GM18861 (cell line): ENCODE data around the gene INTS3.
"Not testable (repeated sequence)": the region's sequence is repeated elsewhere in the genome, so short reads cannot be mapped to it uniquely, and the experiment has no call there.

Source experiments
- ATAC-seq: cut with Tn5 transposase; IDR thresholded peaks from one replicate; pipeline ENCODE4 v1.9.1; 2021; ENCODE audit not compliant: unreplicated experiment

The INTS3 gene

DNA sequence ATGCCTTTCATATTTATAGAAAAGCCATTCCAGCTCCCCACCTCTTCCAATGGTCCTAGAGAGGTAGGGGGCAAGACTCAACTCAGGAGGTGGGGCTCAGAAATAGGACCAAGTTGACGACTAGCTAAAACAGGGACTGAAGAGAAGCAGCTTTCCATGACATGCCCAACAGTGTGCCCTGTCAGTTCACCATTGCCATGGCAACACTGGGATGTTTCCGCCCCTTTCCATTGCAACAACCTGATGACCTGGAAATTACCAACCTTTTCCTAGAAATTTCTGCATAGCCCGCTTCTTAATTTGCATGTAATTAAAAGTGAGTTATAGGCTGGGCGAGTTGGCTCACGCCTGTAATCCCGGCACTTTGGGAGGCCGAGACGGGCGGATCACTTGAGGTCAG lies 22.4 kb upstream of the INTS3 start:
- ATAC-seq = no peak

- no peak for ATAC-seq
These were observed 16.8 kb upstream of the INTS3 start for GRCh38 chr1:153711026-153711425.

- ATAC-seq = not testable (repeated sequence)
These were observed 11.6 kb upstream of the INTS3 start for GRCh38 chr1:153716211-153716610.

GRCh38 chr1:153717330-153717729 lies 10.5 kb upstream of the INTS3 start:
- ATAC-seq = no peak

DNA sequence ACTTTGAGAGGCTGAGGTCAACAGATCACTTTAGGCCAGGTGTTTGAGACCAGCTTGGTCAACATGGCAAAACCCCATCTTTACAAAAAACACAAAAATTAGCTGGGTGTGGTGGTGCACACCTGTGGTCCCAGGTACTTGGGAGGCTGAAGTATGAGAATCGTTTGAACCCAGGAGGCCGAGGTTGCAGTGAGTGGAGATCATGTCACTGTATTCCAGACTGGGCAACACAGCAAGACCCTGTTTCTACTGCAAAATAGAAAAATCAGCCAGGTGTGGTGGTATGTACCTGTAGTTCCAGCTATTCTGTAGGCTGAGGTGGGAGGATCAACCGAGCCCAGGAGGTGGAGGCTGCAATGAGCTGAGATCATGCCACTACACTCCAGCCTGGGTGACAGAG lies 4.2 kb upstream of the INTS3 start:
- no peak for ATAC-seq

GRCh38 chr1:153724634-153725033 lies 3.2 kb upstream of the INTS3 start:
- ATAC-seq = not testable (repeated sequence)

- no peak for ATAC-seq
These were observed 636 bp downstream of the INTS3 start for GRCh38 chr1:153728305-153729066.

GRCh38 chr1:153730468-153730988 lies 2.7 kb downstream of the INTS3 start:
- no peak for ATAC-seq

- no peak for ATAC-seq
These were observed 6.1 kb downstream of the INTS3 start for GRCh38 chr1:153733970-153734369.

DNA sequence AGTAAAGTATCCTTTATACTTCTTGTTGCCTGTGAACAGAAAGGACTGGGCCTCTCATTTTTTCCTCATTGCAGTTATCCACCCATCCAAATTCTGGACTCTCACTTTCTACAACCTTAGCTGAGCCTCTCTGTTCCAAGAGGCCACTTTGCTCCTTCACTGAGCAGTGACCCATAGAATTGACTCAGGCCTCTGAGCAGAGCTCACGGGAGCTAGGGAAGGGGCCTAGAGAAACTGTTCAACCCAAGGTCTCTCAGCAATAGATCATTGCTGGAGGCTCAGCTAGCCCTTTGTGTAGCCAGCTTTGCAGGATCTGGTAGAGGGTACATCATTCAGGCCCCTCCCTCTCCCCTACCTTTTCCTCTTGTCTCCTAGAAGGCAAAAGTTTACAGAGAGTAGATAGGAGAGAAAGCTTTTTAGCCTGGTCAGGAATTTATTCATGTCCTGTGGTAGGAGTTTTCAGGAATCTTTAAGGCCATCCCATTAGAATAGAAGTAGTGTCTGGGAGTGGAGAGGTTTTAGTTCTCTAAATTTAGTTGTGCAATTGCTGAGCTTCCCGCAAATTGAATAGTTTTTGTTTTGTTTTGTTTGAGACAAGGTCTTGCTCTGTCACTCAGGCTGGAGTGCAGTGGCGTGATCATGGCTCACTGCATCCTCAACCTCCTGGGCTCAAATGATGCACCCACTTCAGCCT lies 6.7 kb downstream of the INTS3 start:
- no peak for ATAC-seq

- no peak for ATAC-seq
These were observed 7.2 kb downstream of the INTS3 start for GRCh38 chr1:153735090-153735420.

- no peak for ATAC-seq
These were observed 14.1 kb downstream of the INTS3 start for GRCh38 chr1:153741986-153742385.

- peak; percentile 72 for ATAC-seq
These were observed 14.7 kb downstream of the INTS3 start for GRCh38 chr1:153742411-153743142.

- no peak for ATAC-seq
These were observed 17.6 kb downstream of the INTS3 start for GRCh38 chr1:153745417-153745816.

DNA sequence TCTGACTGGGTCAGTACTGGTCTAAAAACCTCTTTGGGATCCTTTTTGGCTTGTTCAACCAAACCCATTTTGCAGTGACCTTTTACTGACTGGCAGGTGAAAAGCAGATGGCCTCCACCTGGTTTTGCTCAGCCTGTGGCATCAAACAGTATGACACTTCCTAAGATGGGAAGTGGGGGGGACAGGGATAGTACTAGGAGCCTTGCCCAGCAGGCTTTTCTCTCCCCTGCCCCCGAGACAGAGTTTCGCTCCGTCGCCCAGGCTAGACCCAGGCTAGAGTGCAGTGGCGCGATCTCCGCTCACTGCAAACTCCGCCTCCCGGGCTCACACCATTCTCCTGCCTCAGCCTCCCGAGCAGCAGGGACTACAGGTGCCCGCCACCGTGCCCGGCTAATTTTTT lies 18.3 kb downstream of the INTS3 start:
- ATAC-seq = no peak

DNA sequence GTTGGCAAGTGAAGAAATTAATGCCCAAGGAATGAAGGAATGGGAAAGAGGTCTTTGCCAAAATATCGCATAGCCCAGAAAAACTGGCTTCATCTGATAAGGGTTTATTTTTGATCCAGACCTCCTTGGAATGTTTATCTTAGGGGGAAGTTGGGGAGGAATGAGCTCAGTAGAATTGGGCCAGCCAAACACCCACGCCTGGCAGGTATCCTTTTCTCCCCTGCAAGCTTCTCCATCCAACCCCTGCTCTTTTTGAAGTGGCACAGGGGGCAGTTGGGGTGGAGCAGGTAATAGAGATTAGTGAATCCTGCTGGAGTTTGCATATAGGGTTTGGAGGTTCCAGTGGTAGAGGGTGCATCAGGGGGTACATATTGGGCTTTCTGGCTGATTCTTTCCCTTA lies 21.1 kb downstream of the INTS3 start:
- ATAC-seq = no peak

GRCh38 chr1:153749408-153750005 lies 21.7 kb downstream of the INTS3 start:
- ATAC-seq = peak; percentile 85

DNA sequence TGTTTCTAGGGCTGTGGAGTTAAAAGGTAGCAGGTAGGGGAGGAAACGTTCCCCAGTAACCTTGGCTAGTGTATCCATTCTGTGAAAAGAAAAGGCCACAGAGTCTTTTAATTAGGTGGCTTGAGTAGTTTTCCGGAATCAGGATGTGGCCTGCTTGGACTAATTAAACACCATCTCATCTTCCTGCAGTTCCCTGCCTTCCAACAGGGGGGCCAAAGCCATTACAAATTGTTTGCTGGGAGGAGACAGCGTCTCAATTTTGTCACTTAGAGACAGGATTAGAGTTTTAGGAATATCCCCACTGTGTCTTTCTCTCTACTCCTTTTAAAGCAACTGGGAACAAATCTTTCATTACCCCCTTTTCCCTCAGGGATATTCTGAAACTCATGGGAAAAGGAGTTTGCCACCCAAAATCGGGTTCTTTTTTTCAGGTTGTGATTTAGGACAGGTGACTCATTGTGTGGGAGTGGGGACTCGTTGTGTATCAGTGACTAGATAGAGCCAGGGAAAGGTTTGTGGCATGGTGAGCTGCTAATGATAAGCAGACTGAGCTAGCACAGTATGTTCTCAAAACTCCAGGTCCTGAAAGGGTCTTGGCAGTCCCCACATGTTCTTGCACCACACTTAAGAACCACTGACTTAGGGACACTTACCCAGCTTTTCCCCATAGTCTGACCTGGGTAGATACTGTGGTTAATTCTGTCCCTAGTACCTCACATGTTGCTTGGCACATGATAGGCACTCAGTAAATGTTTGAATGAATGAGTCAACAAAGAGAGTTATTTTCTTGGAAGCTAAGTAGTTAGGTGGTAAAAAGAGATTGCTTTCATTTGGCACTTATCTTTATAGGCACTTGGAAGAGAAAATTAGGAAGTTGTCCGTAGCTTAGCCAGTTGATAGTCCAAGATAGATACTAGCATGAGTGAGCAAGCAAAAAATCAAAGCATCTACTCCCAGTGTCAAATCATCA lies 22.5 kb downstream of the INTS3 start:
- ATAC-seq = no peak

DNA sequence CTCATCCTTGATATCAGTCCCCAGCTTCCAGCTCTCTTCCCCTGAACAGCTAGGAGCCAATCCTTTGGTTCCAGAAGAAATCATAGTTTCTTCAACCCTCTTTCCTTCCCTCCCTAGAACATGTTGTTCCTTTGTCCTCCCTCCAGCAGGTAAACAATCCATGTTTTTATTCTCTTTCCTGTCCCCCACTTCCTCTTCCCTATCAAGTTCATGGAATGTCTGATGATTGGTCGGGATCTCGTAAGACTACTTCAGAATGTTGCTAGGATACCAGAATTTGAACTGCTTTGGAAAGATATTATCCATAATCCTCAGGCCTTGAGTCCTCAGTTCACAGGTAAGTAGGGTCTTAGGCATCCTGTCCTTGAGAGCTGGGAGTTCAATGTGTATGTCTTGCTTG lies 24.2 kb downstream of the INTS3 start:
- ATAC-seq = no peak

DNA sequence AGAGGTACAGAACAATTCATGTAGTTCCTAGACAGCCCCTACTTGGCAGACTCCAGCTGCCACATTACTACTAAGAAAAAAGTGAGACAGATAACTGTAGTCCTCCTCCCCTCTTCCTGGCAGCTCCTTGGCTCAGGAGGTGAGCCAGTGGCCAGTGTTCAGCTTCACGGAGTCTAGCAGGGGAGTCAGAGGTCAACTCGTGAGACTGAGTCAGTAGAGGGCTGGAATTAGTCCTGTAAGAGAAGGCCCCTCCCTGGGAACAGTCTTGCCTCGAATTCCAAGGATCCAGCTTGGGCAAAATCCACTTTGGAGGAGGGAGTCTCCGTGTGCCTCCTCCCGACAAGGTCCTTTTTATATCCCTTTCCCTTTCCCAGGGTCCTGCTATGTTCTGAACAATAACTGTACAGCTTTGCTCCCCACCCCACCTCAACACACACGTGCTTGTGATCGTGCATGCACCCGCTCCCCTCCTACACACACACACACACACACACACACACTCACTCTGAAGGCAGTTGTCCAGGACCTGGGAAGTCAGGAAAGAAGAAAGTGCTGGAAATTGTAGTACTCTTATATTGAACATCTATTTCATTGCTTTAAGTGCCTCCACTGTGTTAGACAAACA lies 24.8 kb downstream of the INTS3 start:
- no peak for ATAC-seq
